K562 (cell line): ENCODE results near the gene HIVEP3. TPM values are rescaled to one million over a fixed set of nuclear protein-coding genes. Genes with fewer than 3 reads are reported as not detected.

Experiments used
- ATAC-seq: fragments of 200-7000 bp; cut with Tn5 transposase; 3 replicates; pipeline ENCODE4 v1.9.1; 2020; ENCODE audit warnings: moderate library complexity
- BruUV-seq: library from RNA; stranded (reverse); fragments of 400-500 nt; replicated peaks from 2 replicates; lab custom pipeline; 2021; lab: Mats Ljungman, UMichigan
- CTCF ChIA-PET: fragments of 300-600 bp; formaldehyde crosslinking; extraction: SDS; loops from one replicate; lab custom pipeline; 2021; ENCODE audit warnings: low intra/inter-chr PET ratio; lab: Yijun Ruan, JAX
- POLR2A ChIA-PET: fragments of 300-600, 350-650 bp; sonication (Branson Sonifier 250); formaldehyde crosslinking; extraction: SDS; loops from one replicate; lab custom pipeline; 2021; ENCODE audit warnings: antibody characterized with exemption, inconsistent platforms; lab: Yijun Ruan, JAX
- DNase-seq, 4 experiments: peaks; one replicate each; pipeline versions ENCODE4 v3.0.0 to v3.0.0-alpha.2; 2011 to 2018; ENCODE audit warnings: low spot score in 3 of 4, mixed read lengths in 3 of 4; ENCODE audit errors: extremely low read depth in 1 of 4
- FAIRE-seq: peaks from 2 replicates; lab custom pipeline; 2011; peaks lifted over from hg19 to GRCh38; lab: Jason Lieb, UNC
- H2AFZ ChIP-seq: 2 replicates; pipeline ENCODE4 v1.6.0; 2011; ENCODE audit warnings: low read depth, low read length, control low read depth, inconsistent platforms
- H3K27ac ChIP-seq: fragments of 200-600 bp; 3 replicates; pipeline ENCODE4 v1.8.0; 2011; ENCODE audit warnings: low read depth, mild to moderate bottlenecking, control low read depth, inconsistent platforms, low read length, moderate library complexity, mixed read lengths; ENCODE audit errors: extremely low read depth
- H3K27me3 ChIP-seq, 2 experiments: fragments of 300-600 bp in 1 of 2; 2 replicates in 1 of 2; 3 replicates in 1 of 2; pipeline versions ENCODE4 v1.6.0 to v1.8.0; 2011; ENCODE audit warnings: inconsistent platforms in 2 of 2, low read length in 2 of 2, mild to moderate bottlenecking in 1 of 2, mixed read lengths in 1 of 2, moderate library complexity in 1 of 2; ENCODE audit not compliant: control insufficient read depth in 2 of 2, insufficient read depth in 2 of 2
- H3K36me3 ChIP-seq: fragments of 300-600 bp; 3 replicates; pipeline ENCODE4 v1.8.0; 2011; ENCODE audit warnings: mild to moderate bottlenecking, low read length, inconsistent platforms; ENCODE audit not compliant: control insufficient read depth, insufficient read depth
- H3K4me1 ChIP-seq, 2 experiments: fragments of 200-600 bp in 1 of 2; replicated peaks in 1 of 2; 2 replicates in 1 of 2; 3 replicates in 1 of 2; pipeline versions ENCODE4 v1.5.1 to v1.8.0; 2011; ENCODE audit warnings: inconsistent platforms in 2 of 2, low read length in 2 of 2, mild to moderate bottlenecking in 1 of 2, mixed read lengths in 1 of 2, moderate library complexity in 1 of 2; ENCODE audit not compliant: control insufficient read depth in 2 of 2, insufficient read depth in 2 of 2
- H3K4me2 ChIP-seq: 2 replicates; pipeline ENCODE4 v1.6.1; 2011; ENCODE audit warnings: low read length, control low read depth, inconsistent platforms, mixed read lengths; ENCODE audit not compliant: insufficient read depth
- H3K4me3 ChIP-seq: fragments of 200-600 bp; sonication (generic), shearing (Covaris generic); 2 replicates; pipeline ENCODE4 v1.5.1; 2016; ENCODE audit warnings: control low read depth, inconsistent platforms
- H3K79me2 ChIP-seq: fragments of 200-600 bp; 3 replicates; pipeline ENCODE4 v1.8.0; 2011; ENCODE audit warnings: low read length, inconsistent platforms; ENCODE audit not compliant: control insufficient read depth, insufficient read depth
- H3K9ac ChIP-seq, 2 experiments: 2 replicates each; pipeline versions ENCODE4 v1.6.0 to v1.6.1; 2011; ENCODE audit warnings: low read depth in 2 of 2, low read length in 2 of 2, control low read depth in 1 of 2, inconsistent platforms in 1 of 2, mild to moderate bottlenecking in 1 of 2, mixed read lengths in 1 of 2; ENCODE audit not compliant: insufficient read depth in 1 of 2
- H3K9me1 ChIP-seq: one replicate; pipeline ENCODE4 v1.6.0; 2011; ENCODE audit warnings: inconsistent platforms, mild to moderate bottlenecking, low read length, moderate library complexity; ENCODE audit not compliant: control insufficient read depth, insufficient read depth
- H3K9me3 ChIP-seq: replicated peaks from 2 replicates; pipeline ENCODE4 v1.5.1; 2011; ENCODE audit warnings: low read depth, low read length, inconsistent platforms; ENCODE audit not compliant: control insufficient read depth, insufficient read depth
- H4K20me1 ChIP-seq: replicated peaks from 2 replicates; pipeline ENCODE4 v1.6.1; 2011; ENCODE audit warnings: low read length, inconsistent platforms, mixed read lengths; ENCODE audit not compliant: control insufficient read depth, insufficient read depth
- CSDE1 ChIP-seq, 2 experiments: fragments of 450-650 bp; IDR thresholded peaks; 2 replicates each; pipeline ENCODE4 v1.6.1; 2016; ENCODE audit warnings: mild to moderate bottlenecking in 1 of 2
- DEAF1 ChIP-seq: fragments of 450-650 bp; formaldehyde crosslinking; IDR thresholded peaks from 2 replicates; pipeline ENCODE4 v1.4.0; 2020; ENCODE audit warnings: mild to moderate bottlenecking, moderate library complexity
- GATAD2B ChIP-seq: fragments of 450-650 bp; IDR thresholded peaks from 2 replicates; pipeline ENCODE4 v1.6.1; 2017; ENCODE audit warnings: mild to moderate bottlenecking, borderline replicate concordance
- YY1 ChIP-seq, 3 experiments: IDR thresholded peaks; 2 replicates each; pipeline ENCODE4 v1.6.1; 2011; ENCODE audit warnings: low read length in 2 of 3, mild to moderate bottlenecking in 2 of 3, moderate library complexity in 2 of 3, borderline replicate concordance in 1 of 3, control low read depth in 1 of 3, low read depth in 1 of 3; ENCODE audit not compliant: insufficient read depth in 3 of 3, insufficient replicate concordance in 2 of 3, control insufficient read depth in 1 of 3, insufficient read length in 1 of 3; ENCODE audit errors: extremely low read depth in 1 of 3
- ZBTB26 ChIP-seq: fragments of 450-650 bp; formaldehyde crosslinking; IDR thresholded peaks from 2 replicates; pipeline ENCODE4 v1.4.0; 2022; ENCODE audit warnings: missing genetic modification characterization
- ZBTB8A ChIP-seq: fragments of 450-650 bp; IDR thresholded peaks from 2 replicates; pipeline ENCODE4 v1.6.1; 2018; ENCODE audit warnings: mild to moderate bottlenecking, moderate library complexity; ENCODE audit not compliant: partially characterized antibody
- WGBS: fragments of 100-300 bp; shearing (Covaris generic); methylation state at CpG from one replicate; pipeline ENCODE4 v1.1.6; 2016; ENCODE audit warnings: low coverage, mixed read lengths; ENCODE audit not compliant: insufficient coverage; ENCODE audit errors: missing lambda C conversion rate; 5-methylcytosine and 5-hydroxymethylcytosine counted together
- in situ Hi-C: fragments of 300-500 bp; cut with MboI; formaldehyde crosslinking; loops from 4 replicates; pipeline ENCODE4 v1.15.0; 2018; ENCODE audit warnings: inconsistent platforms, mixed read lengths
- intact Hi-C: fragments of 100-400 bp; cut with micrococcal nuclease; formaldehyde crosslinking; loops from 2 replicates; pipeline ENCODE4 v1.14.2; 2022
- polyA plus RNA-seq, 8 experiments: library from polyadenylated mRNA; depleted of rRNA in 4 of 8; stranded (reverse) in 5 of 8; unstranded in 3 of 8; fragments of >200 nt; fragmentation: Nextera tagmentation in 2 of 8; fragmentation: Illumina TruSeq in 1 of 8; extraction: Ambion mirVana in 2 of 8; extraction: Trizol in 1 of 8; gene quantifications; 2 replicates each; pipeline versions ENCODE4 v1.2.1 to v1.2.3, GENCODE V29; 2011 to 2014; ENCODE audit warnings: inconsistent platforms in 1 of 8, missing spikeins in 1 of 8
- total RNA-seq, 7 experiments: library from RNA; depleted of rRNA in 6 of 7; stranded (reverse); fragments of >200 nt in 6 of 7; fragmentation: Illumina TruSeq in 2 of 7; extraction: Trizol in 2 of 7; gene quantifications; 2 replicates each; pipeline versions ENCODE4 v1.2.1 to v1.2.3, GENCODE V29; 2011 to 2021; ENCODE audit warnings: low replicate concordance in 1 of 7
- TF ChIP-seq, protein P1 (sequence below): fragments of 250-450 bp; sonication (Bioruptor Pico); IDR thresholded peaks from 2 replicates; pipeline ENCODE4 v1.8.0; 2021; ENCODE audit warnings: mild to moderate bottlenecking, moderate library complexity
- TF ChIP-seq, protein P2 (sequence below): sonication (generic); formaldehyde crosslinking; IDR thresholded peaks from 2 replicates; pipeline ENCODE4 v1.8.1; 2023; ENCODE audit warnings: mild to moderate bottlenecking, missing genetic modification reagents

Gene HIVEP3
- total and polyA plus RNA-seq, 9 of the 15 experiments (the other 6 are each of a cell fraction or from before 2014, with no cell fraction given): 0.09 to 0.58 (median 0.34) TPM; not detected in 1

GRCh38 chr1:41743366-41743765 lies 175.4 kb downstream of the HIVEP3 start:
- no peak overlapping the region for H2AFZ ChIP-seq
- no peak overlapping the region for H3K4me3 ChIP-seq
- H3K27me3 ChIP-seq: peaks cover 3 to 37% of the 10 kb centered on the region in 2 experiments
- peaks cover 0 to 4% of the 10 kb centered on the region in 2 experiments; a peak in 2 of 5 replicates for H3K4me1 ChIP-seq
- FAIRE-seq (peak; percentile 29), DNase-seq (no peak), ATAC-seq (no peak)
- ChIA-PET CTCF (no interaction called here), POLR2A (no interaction called here)
- H3K4me2 ChIP-seq: no peak overlapping the region
- no peaks in the 10 kb centered on the region for H3K9me1 ChIP-seq
- no peaks in the 10 kb centered on the region for H4K20me1 ChIP-seq
- 0% methylated on average over 3 of the region's 3 CpGs for WGBS
- H3K79me2 ChIP-seq: no peaks in the 10 kb centered on the region
- H3K9ac ChIP-seq: no peak overlapping the region
- no peak overlapping the region for H3K27ac ChIP-seq
- BruUV-seq: no TSS peak
- no peaks in the 10 kb centered on the region for H3K9me3 ChIP-seq
- intact Hi-C loops: no loop called here
- TF ChIP-seq GATAD2B (no peak), DEAF1 (no peak), ZBTB8A (no peak), YY1 (IDR thresholded peaks at IDR 0.05; ENCODE audit: borderline replicate concordance in 1 of 3, control insufficient read depth in 1 of 3, extremely low read depth in 1 of 3, insufficient read depth in 3 of 3, insufficient read length in 1 of 3, insufficient replicate concordance in 2 of 3, low read depth in 1 of 3, low read length in 2 of 3) (no peak), ZBTB26 (no peak), CSDE1 (IDR thresholded peaks at IDR 0.05) (no peak)
- TF ChIP-seq, protein P1, sequence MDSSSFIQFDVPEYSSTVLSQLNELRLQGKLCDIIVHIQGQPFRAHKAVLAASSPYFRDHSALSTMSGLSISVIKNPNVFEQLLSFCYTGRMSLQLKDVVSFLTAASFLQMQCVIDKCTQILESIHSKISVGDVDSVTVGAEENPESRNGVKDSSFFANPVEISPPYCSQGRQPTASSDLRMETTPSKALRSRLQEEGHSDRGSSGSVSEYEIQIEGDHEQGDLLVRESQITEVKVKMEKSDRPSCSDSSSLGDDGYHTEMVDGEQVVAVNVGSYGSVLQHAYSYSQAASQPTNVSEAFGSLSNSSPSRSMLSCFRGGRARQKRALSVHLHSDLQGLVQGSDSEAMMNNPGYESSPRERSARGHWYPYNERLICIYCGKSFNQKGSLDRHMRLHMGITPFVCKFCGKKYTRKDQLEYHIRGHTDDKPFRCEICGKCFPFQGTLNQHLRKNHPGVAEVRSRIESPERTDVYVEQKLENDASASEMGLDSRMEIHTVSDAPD (CRISPR knock-in tag): no peak
- TF ChIP-seq, protein P2, sequence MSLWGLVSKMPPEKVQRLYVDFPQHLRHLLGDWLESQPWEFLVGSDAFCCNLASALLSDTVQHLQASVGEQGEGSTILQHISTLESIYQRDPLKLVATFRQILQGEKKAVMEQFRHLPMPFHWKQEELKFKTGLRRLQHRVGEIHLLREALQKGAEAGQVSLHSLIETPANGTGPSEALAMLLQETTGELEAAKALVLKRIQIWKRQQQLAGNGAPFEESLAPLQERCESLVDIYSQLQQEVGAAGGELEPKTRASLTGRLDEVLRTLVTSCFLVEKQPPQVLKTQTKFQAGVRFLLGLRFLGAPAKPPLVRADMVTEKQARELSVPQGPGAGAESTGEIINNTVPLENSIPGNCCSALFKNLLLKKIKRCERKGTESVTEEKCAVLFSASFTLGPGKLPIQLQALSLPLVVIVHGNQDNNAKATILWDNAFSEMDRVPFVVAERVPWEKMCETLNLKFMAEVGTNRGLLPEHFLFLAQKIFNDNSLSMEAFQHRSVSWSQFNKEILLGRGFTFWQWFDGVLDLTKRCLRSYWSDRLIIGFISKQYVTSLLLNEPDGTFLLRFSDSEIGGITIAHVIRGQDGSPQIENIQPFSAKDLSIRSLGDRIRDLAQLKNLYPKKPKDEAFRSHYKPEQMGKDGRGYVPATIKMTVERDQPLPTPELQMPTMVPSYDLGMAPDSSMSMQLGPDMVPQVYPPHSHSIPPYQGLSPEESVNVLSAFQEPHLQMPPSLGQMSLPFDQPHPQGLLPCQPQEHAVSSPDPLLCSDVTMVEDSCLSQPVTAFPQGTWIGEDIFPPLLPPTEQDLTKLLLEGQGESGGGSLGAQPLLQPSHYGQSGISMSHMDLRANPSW (CRISPR knock-in tag): no peak
- in situ Hi-C loops: no loop called here
- no peaks in the 10 kb centered on the region for H3K36me3 ChIP-seq
